Mesenchymal stem cell (in vitro differentiated cells and primary cell): ENCODE measurements around the gene KIAA0513.
"Not testable (repeated sequence)": the region's sequence is repeated elsewhere in the genome, so short reads cannot be mapped to it uniquely, and the experiment has no call there.

Source experiments
- DNase-seq: peaks from one replicate; pipeline ENCODE4 v3.0.0-alpha.2; 2013
- H2AFZ ChIP-seq: one replicate; pipeline ENCODE4 v1.6.1; 2013; ENCODE audit warnings: low read depth, mild to moderate bottlenecking, control low read depth, inconsistent platforms, low read length, moderate library complexity
- H2AK5ac ChIP-seq: 2 replicates; pipeline ENCODE4 v1.6.1; 2013; ENCODE audit warnings: low read length, moderate library complexity, mild to moderate bottlenecking, inconsistent platforms; ENCODE audit not compliant: severe bottlenecking
- H2BK120ac ChIP-seq: one replicate; pipeline ENCODE4 v1.6.1; 2013; ENCODE audit warnings: low read depth, mild to moderate bottlenecking, inconsistent platforms, low read length, moderate library complexity
- H2BK12ac ChIP-seq, 2 experiments: one replicate each; pipeline ENCODE4 v1.6.1; 2013; ENCODE audit warnings: inconsistent platforms in 2 of 2, low read length in 2 of 2, mild to moderate bottlenecking in 2 of 2, moderate library complexity in 2 of 2, control low read depth in 1 of 2
- H2BK15ac ChIP-seq: one replicate; pipeline ENCODE4 v1.6.1; 2013; ENCODE audit warnings: mild to moderate bottlenecking, low read depth, inconsistent platforms; ENCODE audit not compliant: poor library complexity, severe bottlenecking
- H2BK5ac ChIP-seq: 2 replicates; pipeline ENCODE4 v1.6.1; 2013; ENCODE audit warnings: low read depth, mild to moderate bottlenecking, low read length, control low read depth, inconsistent platforms; ENCODE audit not compliant: poor library complexity, severe bottlenecking
- H3K14ac ChIP-seq, 2 experiments: one replicate each; pipeline ENCODE4 v1.6.1; 2013; ENCODE audit warnings: inconsistent platforms in 2 of 2, low read length in 2 of 2, control low read depth in 1 of 2, mild to moderate bottlenecking in 1 of 2, moderate library complexity in 1 of 2
- H3K18ac ChIP-seq, 2 experiments: one replicate each; pipeline ENCODE4 v1.6.1; 2013; ENCODE audit warnings: inconsistent platforms in 2 of 2, low read length in 2 of 2, control low read depth in 1 of 2, low read depth in 1 of 2, mild to moderate bottlenecking in 1 of 2
- H3K23ac ChIP-seq, 2 experiments: one replicate each; pipeline ENCODE4 v1.6.1; 2013; ENCODE audit warnings: inconsistent platforms in 2 of 2, low read length in 2 of 2, mild to moderate bottlenecking in 2 of 2, moderate library complexity in 2 of 2, control low read depth in 1 of 2
- H3K27ac ChIP-seq: 2 replicates; pipeline ENCODE4 v1.5.1; 2013; ENCODE audit warnings: mild to moderate bottlenecking, moderate library complexity, low read length, control low read depth, inconsistent platforms; ENCODE audit not compliant: poor library complexity, severe bottlenecking
- H3K27me3 ChIP-seq, 2 experiments: 2 replicates each; pipeline versions ENCODE4 v1.6.1 to v1.7.0; 2013; ENCODE audit warnings: low read length in 2 of 2, mild to moderate bottlenecking in 2 of 2, moderate library complexity in 2 of 2, control low read depth in 1 of 2, inconsistent platforms in 1 of 2; ENCODE audit not compliant: control insufficient read depth in 1 of 2, insufficient read depth in 1 of 2
- H3K36me3 ChIP-seq, 2 experiments: 2 replicates each; pipeline versions ENCODE4 v1.6.1 to v1.7.0; 2013; ENCODE audit warnings: low read length in 2 of 2, control low read depth in 1 of 2, inconsistent platforms in 1 of 2, low read depth in 1 of 2, mild to moderate bottlenecking in 1 of 2; ENCODE audit not compliant: insufficient read depth in 2 of 2, control insufficient read depth in 1 of 2
- H3K4ac ChIP-seq, 2 experiments: one replicate each; pipeline ENCODE4 v1.6.1; 2013; ENCODE audit warnings: inconsistent platforms in 2 of 2, low read length in 2 of 2, mild to moderate bottlenecking in 2 of 2, moderate library complexity in 2 of 2, control low read depth in 1 of 2, low read depth in 1 of 2
- H3K4me1 ChIP-seq: 2 replicates; pipeline ENCODE4 v1.6.1; 2013; ENCODE audit warnings: low read depth, low read length, control low read depth; ENCODE audit not compliant: control insufficient read depth, insufficient read depth
- H3K4me2 ChIP-seq: 2 replicates; pipeline ENCODE4 v1.6.1; 2013; ENCODE audit warnings: low read length, mild to moderate bottlenecking, inconsistent platforms; ENCODE audit not compliant: poor library complexity, severe bottlenecking
- H3K4me3 ChIP-seq, 2 experiments: 2 replicates each; pipeline versions ENCODE4 v1.5.1 to v1.7.0; 2013; ENCODE audit warnings: low read length in 2 of 2, mild to moderate bottlenecking in 2 of 2, control low read depth in 1 of 2, low read depth in 1 of 2; ENCODE audit not compliant: insufficient read depth in 1 of 2
- H3K79me1 ChIP-seq: replicated peaks from 2 replicates; pipeline ENCODE4 v1.6.1; 2013; ENCODE audit warnings: mild to moderate bottlenecking, control low read depth, low read length, inconsistent platforms; ENCODE audit not compliant: poor library complexity, severe bottlenecking
- H3K9ac ChIP-seq: 2 replicates; pipeline ENCODE4 v1.7.0; 2013; ENCODE audit warnings: mild to moderate bottlenecking, low read length, moderate library complexity
- H3K9me3 ChIP-seq: 2 replicates; pipeline ENCODE4 v1.7.0; 2013; ENCODE audit warnings: mild to moderate bottlenecking, low read length; ENCODE audit not compliant: control insufficient read depth
- H4K8ac ChIP-seq: one replicate; pipeline ENCODE4 v1.6.1; 2013; ENCODE audit warnings: inconsistent platforms, mild to moderate bottlenecking, low read length, moderate library complexity
- H4K91ac ChIP-seq: one replicate; pipeline ENCODE4 v1.6.1; 2013; ENCODE audit warnings: mild to moderate bottlenecking, low read length, inconsistent platforms
- WGBS: methylation state at CpG from one replicate; pipeline ENCODE4 v1.1.7; 2013; ENCODE audit warnings: mixed read lengths; 5-methylcytosine and 5-hydroxymethylcytosine counted together

KIAA0513 gene

DNA sequence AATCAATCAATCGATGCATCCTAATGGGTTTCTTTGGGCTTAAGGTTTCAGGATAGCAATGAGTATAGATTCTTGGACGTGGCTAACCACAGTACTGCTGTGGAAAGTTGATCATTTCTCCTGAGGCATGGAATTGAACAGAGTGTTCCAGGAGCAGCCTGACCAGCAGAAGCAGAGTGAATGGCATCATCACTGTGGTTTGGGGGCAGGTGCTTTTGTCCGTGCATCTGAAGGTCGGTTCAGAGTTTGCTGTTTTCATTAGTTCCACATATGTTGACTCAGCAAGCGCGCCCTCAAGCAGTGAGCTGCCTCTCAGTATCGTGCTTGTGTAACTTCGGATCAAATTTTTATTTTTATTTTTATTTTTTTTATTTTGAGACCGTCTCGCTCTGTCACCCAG is 24.9 kb downstream of the KIAA0513 start:
- Histone ChIP-seq H4K91ac (no peak overlapping the region), H2BK5ac (no peak overlapping the region), H3K9me3 (no peaks in the 10 kb centered on the region), H3K9ac (no peak overlapping the region), H2BK12ac (no peak overlapping the region), H2BK15ac (no peak overlapping the region), H3K18ac (no peak overlapping the region), H3K36me3 (peaks cover 0 to 8% of the 10 kb centered on the region in 2 experiments), H3K27me3 (peaks cover 0 to 6% of the 10 kb centered on the region in 2 experiments), H4K8ac (no peak overlapping the region), H3K4me1 (peaks cover 10% of the 10 kb centered on the region), H2AFZ (no peak overlapping the region), H3K79me1 (no peaks in the 10 kb centered on the region), H3K4me3 (no peak overlapping the region), H2AK5ac (no peak overlapping the region), H3K27ac (no peak overlapping the region), H3K4ac (no peak overlapping the region), H3K23ac (no peak overlapping the region), H2BK120ac (no peak overlapping the region), H3K4me2 (no peak overlapping the region), H3K14ac (no peak overlapping the region)
- no peak for DNase-seq
- WGBS, result 93% methylated on average over 10 of the region's 10 CpGs

DNA sequence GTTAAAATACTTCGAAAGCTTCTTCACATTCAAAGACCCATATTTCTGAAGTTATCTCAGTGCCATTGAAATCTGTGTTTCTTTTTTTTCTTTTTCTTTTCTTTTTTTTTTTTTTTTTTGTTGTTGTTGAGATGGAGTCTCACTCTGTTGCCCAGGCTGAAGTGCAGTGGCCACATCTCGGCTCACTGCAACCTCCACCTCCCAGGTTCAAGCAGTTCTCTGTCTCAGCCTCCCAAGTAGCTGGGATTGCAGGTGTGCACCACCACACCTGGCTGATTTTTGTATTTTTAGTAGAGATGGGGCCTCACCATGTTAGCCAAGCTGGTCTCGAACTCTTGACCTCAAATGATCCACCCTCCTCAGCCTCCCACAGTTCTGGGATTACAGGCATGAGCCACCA is 26.7 kb downstream of the KIAA0513 start:
- not testable (repeated sequence) for H3K23ac ChIP-seq, DNase-seq, H3K79me1 ChIP-seq, H3K4me3 ChIP-seq, H3K4ac ChIP-seq, H3K4me2 ChIP-seq, H2BK120ac ChIP-seq, H3K14ac ChIP-seq, H2BK5ac ChIP-seq, H2AK5ac ChIP-seq, H3K9ac ChIP-seq, H2BK15ac ChIP-seq, H2AFZ ChIP-seq, H3K27me3 ChIP-seq, H3K27ac ChIP-seq, H3K9me3 ChIP-seq, H3K36me3 ChIP-seq
- WGBS, result 97% methylated on average over 2 of the region's 3 CpGs
- Histone ChIP-seq H3K4me1 (peaks cover 10% of the 10 kb centered on the region), H3K18ac (peak overlapping the region in 1 of 2 experiments; percentile 45), H2BK12ac (peak overlapping the region in 1 of 2 experiments; percentile 85), H4K8ac (peak overlapping the region; percentile 67), H4K91ac (peak overlapping the region; percentile 66)

DNA sequence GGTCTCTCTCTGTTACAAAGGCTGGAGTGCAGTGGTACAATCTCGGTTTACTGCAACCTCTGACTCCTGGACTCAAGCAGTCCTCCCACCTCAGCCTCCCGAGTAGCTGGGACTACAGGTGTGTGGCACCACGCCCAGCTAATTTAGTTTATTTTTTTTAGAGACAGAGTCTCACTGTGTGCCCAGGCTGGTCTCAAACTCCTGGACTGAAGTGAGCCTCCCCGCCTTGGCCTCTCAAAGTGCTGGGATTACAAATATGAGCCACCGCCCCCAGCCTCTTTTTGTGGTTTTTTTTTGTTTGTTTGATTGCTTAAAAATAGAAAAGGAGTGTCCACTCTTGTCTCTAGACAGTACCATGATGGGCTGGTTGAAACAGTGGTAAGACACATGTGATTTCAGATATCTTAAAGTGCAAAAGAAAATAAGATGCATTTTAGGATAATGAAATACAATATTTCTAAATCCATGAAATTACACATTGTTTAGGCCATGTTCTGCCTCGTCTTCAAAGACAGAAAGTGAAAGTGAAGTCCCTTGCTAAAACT is 27.4 kb downstream of the KIAA0513 start:
- Histone ChIP-seq H2BK12ac (no peak overlapping the region), H2AFZ (no peak overlapping the region), H3K4me3 (peak overlapping the region in 1 of 2 experiments; percentile 71), H3K27ac (no peak overlapping the region), H3K14ac (no peak overlapping the region), H3K79me1 (peaks cover 2% of the 10 kb centered on the region), H3K18ac (peak overlapping the region in 1 of 2 experiments; percentile 45), H2BK120ac (peak overlapping the region; percentile 66), H2BK15ac (no peak overlapping the region), H2AK5ac (no peak overlapping the region), H3K4me1 (peaks cover 10% of the 10 kb centered on the region), H3K9me3 (no peaks in the 10 kb centered on the region), H3K4me2 (no peak overlapping the region), H3K9ac (peak overlapping the region; percentile 82), H4K8ac (no peak overlapping the region), H3K36me3 (peaks cover 0 to 3% of the 10 kb centered on the region in 2 experiments), H3K4ac (peak overlapping the region in 1 of 2 experiments; percentile 19), H3K23ac (no peak overlapping the region), H3K27me3 (no peaks in the 10 kb centered on the region), H4K91ac (no peak overlapping the region), H2BK5ac (no peak overlapping the region)
- DNase-seq, result no peak
- WGBS, result 46% methylated on average over 6 of the region's 6 CpGs

DNA sequence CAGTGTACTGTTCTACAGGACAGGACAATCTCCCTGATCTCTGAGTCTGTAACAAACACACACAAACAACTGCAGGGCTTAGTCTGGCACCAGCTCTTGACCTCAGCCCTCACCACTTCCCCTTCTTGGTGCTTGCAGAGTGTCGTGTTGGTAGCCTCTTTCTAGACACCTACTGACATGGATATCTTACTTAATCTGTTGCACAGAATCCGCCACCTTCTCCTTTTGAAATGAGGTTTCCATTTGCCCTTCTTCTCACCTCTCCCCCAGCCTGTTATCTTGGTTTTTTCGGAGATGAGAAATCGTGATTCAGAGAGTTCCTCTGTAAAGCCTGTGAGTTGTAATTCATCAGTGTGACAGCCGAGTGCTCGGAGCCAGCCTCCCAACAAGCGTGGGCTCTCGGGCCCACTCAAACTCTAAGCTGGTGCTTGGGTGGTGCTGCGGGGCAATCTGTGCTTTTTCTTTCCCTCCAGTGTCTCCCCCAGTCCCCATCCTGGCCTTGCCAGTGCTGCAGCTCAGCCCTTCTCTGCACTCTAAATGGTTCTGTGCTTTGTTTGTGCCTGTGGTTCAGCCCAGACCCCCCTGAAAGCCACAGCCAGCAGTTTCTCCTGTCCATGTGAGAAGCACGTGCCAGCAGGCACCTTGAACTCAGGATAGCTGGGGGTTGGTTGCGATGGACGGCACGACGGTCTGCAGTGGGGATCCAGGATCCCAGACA is 28.1 kb downstream of the KIAA0513 start:
- no peak overlapping the region for H2AFZ ChIP-seq
- H3K4me2 ChIP-seq, result no peak overlapping the region
- H2BK5ac ChIP-seq, result no peak overlapping the region

More for the DNA sequence above, 28.1 kb downstream of the KIAA0513 start:
- H2BK12ac ChIP-seq, result peak overlapping the region; percentile 3 to 20
- peaks cover 0 to 3% of the 10 kb centered on the region in 2 experiments for H3K36me3 ChIP-seq
- H4K8ac ChIP-seq, result peak overlapping the region; percentile 43
- H3K4me3 ChIP-seq, result peak overlapping the region in 1 of 2 experiments; percentile 71
- H4K91ac ChIP-seq, result peak overlapping the region; percentile 79
- WGBS, result 29% methylated on average over 13 of the region's 14 CpGs
- DNase-seq, result peak; percentile 91
- peak overlapping the region; percentile 13 for H3K27ac ChIP-seq
- no peaks in the 10 kb centered on the region for H3K27me3 ChIP-seq
- peaks cover 9% of the 10 kb centered on the region for H3K4me1 ChIP-seq
- H3K14ac ChIP-seq, result peak overlapping the region in 1 of 2 experiments; percentile 5
- H3K79me1 ChIP-seq, result peaks cover 2% of the 10 kb centered on the region
- H3K18ac ChIP-seq, result peak overlapping the region; percentile 11 to 47
- no peaks in the 10 kb centered on the region for H3K9me3 ChIP-seq
- H2BK15ac ChIP-seq, result peak overlapping the region; percentile 78
- peak overlapping the region in 1 of 2 experiments; percentile 60 for H3K23ac ChIP-seq
- H3K4ac ChIP-seq, result peak overlapping the region in 1 of 2 experiments; percentile 1
- H2AK5ac ChIP-seq, result no peak overlapping the region
- peak overlapping the region; percentile 45 for H2BK120ac ChIP-seq
- H3K9ac ChIP-seq, result peak overlapping the region; percentile 82
